Kidney (tissue), 14 donors: ENCODE results near the gene FBXO27. TPM values are rescaled to one million over a fixed set of nuclear protein-coding genes. Genes with fewer than 3 reads are reported as not detected.

Experiments
- DNase-seq, 5 donors: peaks; one replicate each; pipeline ENCODE4 v3.0.0-alpha.2; 2013 to 2020
- FAIRE-seq: peaks from 2 replicates; lab custom pipeline; 2012; peaks lifted over from hg19 to GRCh38; lab: Jason Lieb, UNC
- H3K27ac ChIP-seq, 2 donors: one replicate each; pipeline ENCODE4 v1.7.0; 2013; ENCODE audit warnings: low read depth in 2 of 2, low read length in 2 of 2, inconsistent platforms in 1 of 2
- H3K27me3 ChIP-seq: one replicate; pipeline ENCODE4 v1.7.1; 2013; ENCODE audit warnings: low read length, inconsistent platforms; ENCODE audit not compliant: control insufficient read depth, insufficient read depth
- H3K36me3 ChIP-seq, 3 donors: one replicate each; pipeline versions ENCODE4 v1.7.0 to v1.7.1; 2013; ENCODE audit warnings: low read length in 3 of 3, control low read depth in 1 of 3, inconsistent platforms in 1 of 3; ENCODE audit not compliant: insufficient read depth in 3 of 3, control insufficient read depth in 2 of 3
- H3K4me1 ChIP-seq, 3 donors: one replicate each; pipeline versions ENCODE4 v1.7.0 to v1.7.1; 2013; ENCODE audit warnings: low read length in 3 of 3, inconsistent platforms in 1 of 3, low read depth in 1 of 3; ENCODE audit not compliant: control insufficient read depth in 2 of 3, insufficient read depth in 2 of 3
- H3K4me3 ChIP-seq, 3 donors: one replicate each; pipeline versions ENCODE4 v1.7.0 to v1.8.1; 2013; ENCODE audit warnings: low read length in 3 of 3, control low read depth in 1 of 3, inconsistent platforms in 1 of 3
- H3K9ac ChIP-seq, 3 donors: one replicate each; pipeline versions ENCODE4 v1.7.0 to v1.7.1; 2013; ENCODE audit warnings: low read length in 3 of 3, control low read depth in 1 of 3, inconsistent platforms in 1 of 3
- H3K9me3 ChIP-seq, 3 donors: one replicate each; pipeline versions ENCODE4 v1.7.0 to v1.7.1; 2013; ENCODE audit warnings: low read length in 3 of 3, control low read depth in 1 of 3, inconsistent platforms in 1 of 3; ENCODE audit not compliant: control insufficient read depth in 2 of 3, insufficient read depth in 1 of 3
- CTCF ChIP-seq: IDR thresholded peaks from 3 replicates; pipeline ENCODE4 v1.5.1; 2012; ENCODE audit warnings: mild to moderate bottlenecking, moderate library complexity, borderline replicate concordance; ENCODE audit not compliant: insufficient read depth; ENCODE audit errors: extremely low read depth
- intact Hi-C: fragments of 100-400 bp; cut with DNase I; formaldehyde crosslinking; loops from one replicate; pipeline ENCODE4 v1.11.1; 2022
- polyA plus RNA-seq: library from polyadenylated mRNA; stranded (reverse); fragments of 350-450 nt; fragmentation: Illumina TruSeq; extraction: RNeasy Lipid Tissue Mini Kit (QIAGEN cat#74804); gene quantifications from one replicate; pipeline ENCODE4 v1.2.3, GENCODE V29; 2014; ENCODE audit warnings: low read depth, low replicate concordance; ENCODE audit not compliant: insufficient read depth
- total RNA-seq: library from RNA; stranded (reverse); fragmentation: NEBNext Ultra II Directional; extraction: Animal tissue kit (Norgen Biotek cat#: 25700); gene quantifications from one replicate; pipeline ENCODE4 v1.2.1, GENCODE V29; 2021
- donor health status: control.
- donor health status: control.
- donor health status: control.
- donor health status: control.
- donor health status: control.
- donor health status: DM: yes; HTN: yes; CAD: no.
- donor health status: Normal renal cell carcinoma (clear cell type).

FBXO27 gene
- total and polyA plus RNA-seq, 2 donors from 2014 or later: 7.8 to 8.3 TPM

GRCh38 chr19:39046037-39046821 lies 13.9 kb upstream of the FBXO27 start:
- intact Hi-C loops: no loop called here
- no peak for TF ChIP-seq CTCF
- DNase-seq (peak in 2 of 5 donors; percentile 9 to 31), FAIRE-seq (no peak)
- Histone ChIP-seq H3K9me3 (no peaks in the 10 kb centered on the region), H3K4me3 (peak overlapping the region in 1 of 3 donors; percentile 6), H3K27me3 (no peaks in the 10 kb centered on the region), H3K36me3 (no peaks in the 10 kb centered on the region), H3K9ac (no peak overlapping the region), H3K27ac (peak overlapping the region; percentile 69 to 88), H3K4me1 (peaks cover 0 to 6% (median 6%) of the 10 kb centered on the region in 3 donors)

- no peak overlapping the region for H3K9ac ChIP-seq
- no peak for TF ChIP-seq CTCF
- peak overlapping the region; percentile 69 to 88 for H3K27ac ChIP-seq
- FAIRE-seq (no peak), DNase-seq (no peak)
- no peaks in the 10 kb centered on the region for H3K9me3 ChIP-seq
- H3K27me3 ChIP-seq: no peaks in the 10 kb centered on the region
- no peaks in the 10 kb centered on the region for H3K36me3 ChIP-seq
- peak overlapping the region in 1 of 3 donors; percentile 6 for H3K4me3 ChIP-seq
- intact Hi-C loops: no loop called here
- H3K4me1 ChIP-seq: peaks cover 0 to 6% (median 6%) of the 10 kb centered on the region in 3 donors
Measured at GRCh38 chr19:39045506-39045905, 13.2 kb upstream of the FBXO27 start.

- intact Hi-C loops: no loop called here
- DNase-seq (peak in 4 of 5 donors; percentile 85 to 89 (median 88)), FAIRE-seq (no peak)
- no peaks in the 10 kb centered on the region for H3K27me3 ChIP-seq
- no peaks in the 10 kb centered on the region for H3K9me3 ChIP-seq
- H3K4me1 ChIP-seq: no peaks in the 10 kb centered on the region
- peak; percentile 22 for TF ChIP-seq CTCF
- H3K9ac ChIP-seq: no peak overlapping the region
- no peak overlapping the region for H3K4me3 ChIP-seq
- H3K27ac ChIP-seq: no peak overlapping the region
- no peaks in the 10 kb centered on the region for H3K36me3 ChIP-seq
Measured at GRCh38 chr19:39038098-39038497, 5.7 kb upstream of the FBXO27 start.
